ENCODE data around the gene DUSP28.

Gene DUSP28

DNA sequence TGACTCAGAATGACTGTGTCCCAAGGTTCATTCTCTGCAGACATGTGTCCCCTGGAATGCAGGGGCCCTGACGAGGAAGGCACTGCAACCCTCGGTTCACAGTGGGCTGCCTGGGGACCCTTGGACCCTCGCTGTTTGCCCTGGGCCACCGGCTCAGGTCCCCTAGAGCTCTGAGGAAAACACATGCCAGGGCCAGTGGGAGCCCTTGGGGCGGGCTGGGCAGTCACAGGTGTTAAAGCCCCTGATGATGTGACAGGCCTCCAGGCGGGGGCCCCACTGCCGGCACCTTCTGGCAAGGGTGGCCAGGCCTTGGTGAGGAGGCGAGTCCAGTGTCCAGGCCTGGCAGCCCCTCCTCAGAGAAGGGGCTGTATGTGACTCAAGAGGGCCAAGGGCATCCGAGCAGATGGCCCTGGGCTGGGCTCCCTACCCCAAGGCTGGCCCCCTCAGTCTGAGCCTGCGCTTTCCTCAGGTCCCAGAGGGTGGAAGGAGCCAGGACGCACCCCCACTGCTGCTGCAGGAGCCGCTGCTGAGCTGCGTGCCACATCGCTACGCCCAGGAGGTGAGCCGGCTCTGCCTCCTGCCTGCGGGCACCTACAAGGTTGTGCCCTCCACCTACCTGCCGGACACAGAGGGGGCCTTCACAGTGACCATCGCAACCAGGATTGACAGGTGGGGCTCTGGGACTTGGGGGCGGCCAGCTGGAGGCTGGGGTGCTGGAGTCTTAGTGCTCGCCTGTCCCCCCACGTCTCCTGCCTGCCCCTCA, 37.4 kb downstream of the DUSP28 start:
- no peak for DNase-seq

DNA sequence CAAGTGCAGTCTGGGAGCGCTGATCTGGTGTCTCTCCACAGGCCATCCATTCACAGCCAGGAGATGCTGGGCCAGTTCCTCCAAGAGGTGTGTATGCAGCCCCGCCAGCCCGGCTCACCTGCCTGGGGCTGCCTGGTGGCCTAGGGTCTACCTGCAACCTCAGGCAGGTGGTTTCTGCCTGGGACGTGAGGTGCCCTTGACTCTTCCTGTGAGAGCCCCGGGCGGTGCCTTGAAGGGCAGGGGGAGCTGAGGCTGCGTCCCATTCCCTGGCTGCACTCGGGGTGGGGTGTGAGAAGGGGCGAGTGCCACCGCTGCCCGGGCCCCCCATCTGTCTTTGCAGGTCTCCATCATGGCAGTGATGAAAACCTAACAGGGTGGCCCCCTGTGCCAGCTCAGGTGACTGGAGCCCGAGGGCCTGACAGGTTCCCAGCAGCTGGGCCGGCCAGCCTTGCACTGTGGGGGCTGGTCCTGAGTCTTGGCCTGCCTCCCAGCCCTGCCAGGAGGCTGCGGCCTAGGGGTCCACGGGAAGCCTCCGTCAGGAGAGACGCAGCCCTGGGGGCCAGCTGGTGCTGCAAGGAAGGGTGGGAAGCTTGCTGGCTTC, 38.3 kb downstream of the DUSP28 start:
- DNase-seq = no peak

DNA sequence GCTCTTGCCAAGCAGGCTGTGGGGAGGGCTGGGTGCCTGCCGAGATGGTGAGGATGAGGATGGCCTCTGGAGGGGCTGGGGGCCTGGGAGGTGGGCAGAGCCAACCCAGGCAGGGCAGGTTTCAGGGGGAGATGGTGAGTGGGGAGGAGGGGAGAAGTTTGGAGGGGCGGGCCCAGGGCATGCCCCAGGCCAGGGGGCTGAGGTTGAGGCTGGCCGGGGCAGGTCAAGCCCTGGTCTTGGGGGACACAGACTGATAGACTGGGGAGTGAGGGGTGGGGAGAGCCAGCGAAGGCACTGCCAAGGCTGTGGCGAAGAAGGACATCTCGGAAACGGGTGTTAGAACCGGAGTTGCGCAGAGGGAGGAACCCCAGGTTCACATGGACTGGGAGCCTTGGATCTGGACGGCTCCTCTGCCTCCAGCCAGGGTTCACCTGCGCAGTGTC, 39.0 kb downstream of the DUSP28 start:
- DNase-seq = no peak

DNA sequence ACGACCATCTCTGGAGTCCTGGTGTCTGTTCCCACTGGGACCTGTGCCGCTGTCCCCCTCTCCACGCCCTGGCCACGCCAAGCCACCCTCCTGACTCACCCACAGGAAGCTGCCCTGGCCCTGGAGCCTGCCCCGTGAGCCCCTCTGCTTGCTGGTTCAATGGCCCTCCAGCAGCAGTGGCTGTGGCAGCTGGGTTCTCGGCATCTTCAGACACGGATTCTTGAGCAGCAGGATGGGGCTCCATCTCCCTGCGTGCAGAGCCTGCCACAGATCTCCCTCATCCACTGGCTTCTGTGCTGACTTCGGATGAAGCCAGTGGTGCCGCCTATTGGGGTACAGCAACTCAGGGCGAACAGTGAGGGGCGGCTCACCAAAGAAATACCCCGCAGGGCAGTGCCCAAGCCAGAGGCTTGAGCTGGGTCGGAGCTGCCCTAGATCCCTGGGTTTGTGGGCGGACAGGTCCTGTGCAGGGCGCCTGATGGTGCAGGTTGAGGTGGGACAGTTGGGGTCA, 40.3 kb downstream of the DUSP28 start:
- DNase-seq = no peak

DNA sequence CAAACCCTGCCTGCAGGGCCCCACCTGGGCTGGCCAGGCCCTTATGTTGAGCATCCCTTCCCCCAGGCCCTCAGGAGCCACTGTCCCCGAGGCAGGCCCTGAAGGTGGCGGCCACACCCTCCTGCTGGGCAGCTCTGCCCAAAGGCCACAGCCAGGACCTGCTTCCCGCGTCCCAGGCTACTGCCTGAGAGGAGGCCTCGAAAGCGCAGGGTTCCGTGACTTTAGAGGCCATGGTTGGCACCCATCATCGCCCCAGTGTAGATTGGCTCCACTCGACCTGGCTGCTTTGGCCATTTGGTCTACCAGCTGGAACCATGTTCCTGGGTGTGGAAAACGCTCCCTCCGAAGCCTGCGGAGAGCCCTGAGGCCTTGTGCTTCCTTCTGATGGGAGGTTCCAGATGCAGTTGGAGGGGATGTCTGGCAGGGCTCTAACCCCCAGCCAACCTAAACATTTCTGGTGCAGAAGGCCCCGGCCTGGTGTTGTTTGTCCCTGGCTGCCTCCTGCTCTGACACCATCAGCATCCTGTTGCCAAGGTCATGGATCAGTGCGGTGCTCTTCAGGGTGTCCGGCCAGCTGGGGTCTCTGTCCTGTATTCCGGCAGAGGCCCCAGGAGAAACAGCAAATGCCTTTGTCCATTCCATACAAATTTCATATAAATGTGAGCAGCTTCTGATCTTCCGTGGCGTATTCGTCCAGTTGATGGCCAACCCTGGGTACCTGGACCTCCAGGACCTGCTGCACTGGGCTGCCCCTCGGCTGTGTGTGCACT, 41.1 kb downstream of the DUSP28 start:
- no peak for DNase-seq

DNA sequence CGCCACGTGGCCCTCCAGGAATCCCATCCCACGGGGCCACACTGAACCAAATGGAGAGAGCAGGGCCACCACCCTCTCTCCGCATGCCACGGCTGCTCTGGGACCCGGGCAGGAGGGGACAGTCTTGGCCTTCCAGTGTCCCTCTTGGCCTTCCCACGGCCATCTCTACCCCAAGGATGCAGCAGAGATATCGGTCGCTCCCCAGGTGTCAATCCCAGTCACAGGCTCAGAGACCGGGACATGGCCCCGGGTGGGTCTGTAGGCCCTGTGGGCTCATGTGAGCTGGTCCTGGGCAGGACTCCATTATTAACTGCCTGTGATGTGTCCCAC, 41.6 kb downstream of the DUSP28 start:
- DNase-seq = no peak

DNA sequence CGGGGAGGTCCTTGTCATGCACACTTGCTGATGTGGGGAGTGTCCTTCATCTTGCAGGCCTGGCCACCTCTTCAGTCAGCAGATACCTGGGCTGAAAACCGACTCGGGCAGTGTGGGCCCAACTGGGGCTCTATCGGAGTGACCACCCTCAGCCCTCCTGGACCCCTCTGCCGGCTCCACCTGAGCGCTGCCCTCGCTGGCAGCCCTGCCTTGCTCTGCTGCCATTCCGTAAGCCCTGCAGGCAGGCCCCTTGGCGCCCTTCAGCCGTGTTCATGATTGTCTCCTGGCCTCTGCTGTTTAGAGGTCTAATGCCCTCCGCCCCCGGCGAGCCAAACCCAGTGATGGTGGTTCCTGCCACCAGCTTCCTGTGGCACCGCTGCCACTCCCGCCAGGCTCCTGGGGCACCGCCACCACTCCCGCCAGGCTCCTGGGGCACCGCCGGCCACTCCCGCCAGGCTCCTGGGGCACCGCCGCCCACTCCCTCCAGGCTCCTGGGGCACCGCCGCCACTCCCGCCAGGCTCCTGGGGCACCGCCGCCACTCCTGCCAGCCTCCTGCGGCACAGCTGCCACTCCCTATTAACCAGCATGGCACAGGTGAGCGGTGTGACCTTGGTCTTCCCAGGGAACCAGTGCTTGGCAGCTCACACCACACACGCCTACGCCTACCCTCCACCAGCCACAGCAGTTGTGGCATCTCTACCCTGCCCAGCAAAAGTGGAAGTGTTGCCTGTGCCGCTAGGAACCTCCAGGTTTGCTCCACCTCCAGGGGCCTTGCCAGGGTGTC, 42.3 kb downstream of the DUSP28 start:
- no peak for DNase-seq

DNA sequence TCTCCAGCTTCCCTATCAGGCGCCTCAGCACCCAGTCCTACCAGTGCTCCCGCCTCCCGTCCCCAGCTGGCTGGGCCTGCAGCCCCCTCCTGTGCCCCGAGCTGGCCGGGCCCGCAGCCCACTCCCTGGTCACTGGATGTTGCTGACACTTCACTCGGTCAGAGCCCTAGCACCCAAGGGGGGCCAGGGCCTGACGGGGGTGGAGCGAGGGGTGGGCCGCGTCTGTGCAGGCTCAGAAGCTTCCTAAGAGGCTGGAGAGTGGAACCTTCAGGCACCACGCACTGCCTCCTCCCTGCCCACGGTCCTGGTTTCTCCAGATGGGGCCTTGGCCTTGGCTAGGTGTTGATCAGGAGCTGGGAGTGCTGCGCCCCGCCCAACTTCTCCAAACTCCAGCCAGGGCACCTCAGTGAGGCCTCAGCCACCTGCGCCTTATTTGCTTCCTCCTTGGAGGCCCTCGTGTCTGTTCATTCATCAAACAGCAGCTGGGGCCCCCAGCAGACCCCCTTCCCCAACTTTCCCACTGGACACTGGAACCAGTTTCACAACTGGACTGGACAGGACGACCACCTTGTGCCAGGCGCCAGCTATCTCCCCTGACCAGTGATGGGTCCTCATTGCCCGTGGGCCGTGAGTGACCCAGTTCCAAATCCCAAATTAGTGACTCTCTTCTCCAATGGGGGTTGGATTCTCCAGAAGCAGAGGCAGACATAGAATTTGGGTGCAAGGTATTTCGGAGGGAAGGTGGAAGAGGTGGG, 43.1 kb downstream of the DUSP28 start:
- DNase-seq = no peak

DNA sequence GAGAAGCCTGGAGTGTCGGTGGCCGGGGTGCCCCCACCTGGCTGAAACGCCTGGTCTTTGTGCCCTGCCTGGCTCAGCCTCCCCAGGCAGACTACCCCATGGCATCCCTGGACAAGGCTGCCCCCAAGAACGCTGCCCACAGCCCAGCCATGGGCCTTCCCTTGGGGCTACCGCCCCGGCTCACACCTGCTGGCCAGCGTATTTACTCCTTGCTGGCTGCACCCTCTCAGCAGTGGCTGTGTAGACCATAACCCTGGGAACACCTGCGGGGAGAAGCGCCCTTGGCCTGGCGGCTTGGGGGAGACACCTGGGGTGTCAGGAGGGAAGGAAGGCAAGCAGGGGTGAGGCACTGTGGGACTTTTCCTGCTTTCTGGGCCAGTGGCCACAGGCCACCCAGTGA, 43.7 kb downstream of the DUSP28 start:
- DNase-seq = no peak

DNA sequence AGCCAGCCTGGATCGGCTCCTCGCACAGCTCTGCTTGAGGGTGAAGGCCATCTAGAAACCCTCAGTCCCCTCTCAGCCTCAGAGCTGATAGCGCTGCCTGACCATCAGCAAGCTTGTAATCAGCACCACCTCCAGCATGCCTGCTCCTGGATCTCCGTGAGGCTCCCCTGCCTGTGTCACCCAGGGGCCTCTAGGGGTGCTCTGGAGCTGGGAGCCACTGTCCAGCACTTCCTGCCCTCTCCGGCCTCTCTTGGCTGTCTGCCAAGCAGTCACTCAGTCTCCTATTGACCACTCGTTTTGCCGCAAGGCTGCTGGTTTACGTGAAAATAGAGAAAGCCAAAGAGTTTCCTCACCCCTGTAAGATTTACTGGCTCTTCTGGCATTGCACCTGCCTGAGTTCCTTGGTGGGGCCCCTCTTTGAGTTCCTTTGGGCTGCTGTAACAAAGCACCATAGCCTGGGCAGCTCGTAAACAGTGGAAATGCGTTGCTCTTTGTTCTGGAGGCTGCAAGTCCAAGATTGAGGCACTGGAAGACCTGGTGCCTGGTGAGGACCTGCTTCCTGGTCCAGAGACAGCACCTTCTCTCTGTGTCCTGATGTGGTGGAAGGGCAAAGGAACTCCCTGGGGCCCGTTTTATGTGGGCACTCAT, 44.3 kb downstream of the DUSP28 start:
- DNase-seq = peak in 54 of 56 donors; percentile 20 to 97 (median 66)

DNA sequence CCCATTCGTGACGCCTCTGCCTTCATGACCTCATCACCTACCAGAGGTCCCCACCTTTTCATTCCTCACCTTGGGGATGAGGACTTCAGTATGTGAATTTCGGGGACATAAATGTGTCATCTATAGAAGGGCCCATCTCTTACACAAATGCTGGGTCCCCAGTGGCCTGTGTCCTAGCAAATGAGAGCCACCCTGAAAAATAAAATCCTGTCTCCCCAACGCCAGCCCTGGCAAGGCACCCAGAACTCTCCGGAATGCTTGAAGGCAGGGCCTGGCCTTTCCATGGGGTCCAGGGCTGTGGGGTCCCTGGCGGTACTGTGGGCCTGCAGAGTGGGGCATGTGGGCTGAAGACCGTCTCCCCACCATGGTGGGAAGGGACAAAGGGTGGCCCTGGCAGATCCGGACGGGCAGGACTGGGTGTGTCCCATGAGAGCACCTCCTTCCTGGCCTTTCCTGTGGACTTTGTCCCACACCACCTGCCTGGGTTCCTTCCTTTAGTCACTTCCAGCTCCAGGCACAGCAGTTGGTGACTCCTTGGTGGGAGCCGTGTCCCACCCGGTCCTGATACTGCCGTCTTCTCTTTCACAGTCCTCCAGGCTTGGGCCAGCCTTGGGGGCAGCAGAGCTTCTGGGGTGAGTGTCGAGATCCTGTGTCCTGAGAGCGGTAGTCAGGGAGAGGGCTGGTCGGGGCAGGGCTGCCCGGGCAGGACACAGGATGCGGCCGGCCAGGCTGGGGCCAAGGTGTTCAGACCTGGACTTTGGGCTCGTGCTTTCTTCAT, 45.0 kb downstream of the DUSP28 start:
- DNase-seq = no peak

DNA sequence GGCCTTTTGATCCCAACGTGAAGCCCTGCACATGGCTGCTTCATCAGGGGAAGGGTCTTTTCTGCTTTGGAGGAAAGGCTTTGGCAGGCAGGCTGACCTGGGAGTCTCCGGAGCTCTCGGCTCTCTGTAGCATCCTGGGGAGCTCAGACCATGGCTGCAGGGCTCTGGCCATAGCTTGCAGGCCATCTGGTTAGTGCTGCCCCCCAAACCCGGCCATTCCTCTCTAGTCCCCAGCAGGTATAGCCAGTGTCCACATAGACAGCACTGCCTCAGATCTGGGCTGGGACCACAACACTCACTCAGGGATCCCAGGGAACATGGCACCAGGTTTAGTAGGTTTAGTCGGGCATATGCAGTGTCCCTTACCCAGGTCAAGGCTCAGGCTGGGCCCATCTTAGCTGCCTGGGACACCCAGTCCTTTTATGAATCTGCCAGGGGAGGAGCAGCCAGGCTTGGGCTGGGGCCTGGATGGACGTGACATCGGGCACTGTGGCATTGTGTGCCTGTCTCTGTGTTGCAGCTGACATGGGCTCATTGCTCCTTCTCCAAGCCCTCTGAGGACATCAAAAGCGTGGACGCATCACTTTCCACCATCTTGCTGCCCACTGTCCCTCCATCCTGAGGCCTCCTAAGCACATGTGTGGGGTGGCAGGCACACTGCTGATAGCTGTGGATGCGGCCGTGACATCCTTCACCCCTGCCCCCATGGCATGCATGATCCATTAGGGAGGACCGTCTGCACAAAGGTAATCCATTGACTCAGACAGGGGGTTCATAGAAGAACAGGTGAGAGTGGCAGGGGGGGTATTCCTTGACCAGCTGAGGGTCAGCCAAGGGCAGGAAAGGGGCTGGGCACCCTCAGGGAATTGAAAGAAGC, 45.9 kb downstream of the DUSP28 start:
- DNase-seq = no peak

DNA sequence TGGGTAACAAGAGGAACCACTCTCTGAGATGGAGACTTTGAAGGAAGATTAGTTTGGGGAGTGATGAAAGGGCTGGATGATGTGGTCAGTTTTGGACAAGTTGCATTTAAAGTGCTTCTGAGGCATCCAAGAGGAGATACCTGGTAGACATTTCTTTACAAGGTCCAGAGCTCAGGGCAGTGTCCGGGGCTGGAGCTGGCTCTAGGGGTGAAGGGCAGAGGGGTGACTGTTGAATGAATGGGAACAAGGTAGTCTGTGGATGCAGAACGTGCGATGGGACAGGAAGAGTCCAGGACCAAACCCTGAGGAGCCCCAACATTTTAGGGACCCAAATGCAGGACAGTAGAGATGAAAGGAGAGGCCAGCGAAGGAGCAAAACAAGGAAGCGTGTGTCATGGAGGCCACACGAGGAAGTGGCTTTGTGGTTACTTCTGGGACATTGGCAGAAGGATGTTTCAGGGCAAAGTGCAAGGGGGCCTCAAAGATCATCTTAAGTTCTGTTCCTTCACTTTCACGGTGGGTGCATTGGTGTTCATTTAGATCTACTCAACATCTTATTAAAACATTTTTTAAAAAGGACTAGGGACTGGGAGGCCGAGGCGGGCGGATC, 51.5 kb downstream of the DUSP28 start:
- DNase-seq = no peak
